AG04450 (cell line): ENCODE measurements around the gene GARNL3. TPM values are rescaled to one million over a fixed set of nuclear protein-coding genes. Genes with fewer than 3 reads are reported as not detected.

Experiments used
- CTCF ChIA-PET: fragments of 300-600, 350-600 bp; formaldehyde crosslinking; extraction: SDS; loops from one replicate; lab custom pipeline; 2022; ENCODE audit warnings: antibody characterized with exemption, inconsistent platforms; lab: Charles Lee
- POLR2A ChIA-PET: fragments of 350-600 bp; formaldehyde crosslinking; extraction: SDS; loops from one replicate; lab custom pipeline; 2021; ENCODE audit warnings: antibody characterized with exemption, inconsistent platforms; lab: Yijun Ruan, JAX
- DNase-seq: peaks from one replicate; pipeline ENCODE4 v3.0.0-alpha.2; 2011; ENCODE audit warnings: low read depth, low spot score
- H3K27ac ChIP-seq: one replicate; pipeline ENCODE4 v1.5.1; 2012; ENCODE audit warnings: low read depth, low read length, control low read depth
- H3K27me3 ChIP-seq: one replicate; pipeline ENCODE4 v1.6.0; 2012; ENCODE audit warnings: low read length; ENCODE audit not compliant: control insufficient read depth, insufficient read depth
- H3K4me3 ChIP-seq: 2 replicates; pipeline ENCODE4 v1.5.1; 2011; ENCODE audit warnings: mild to moderate bottlenecking, low read depth, low read length, control low read depth
- H3K9me3 ChIP-seq: 2 replicates; pipeline ENCODE4 v1.5.1; 2012; ENCODE audit warnings: low read length; ENCODE audit not compliant: control insufficient read depth, insufficient read depth
- polyA plus RNA-seq: library from polyadenylated mRNA; depleted of rRNA; stranded (reverse); fragments of >200 nt; gene quantifications from 2 replicates; pipeline ENCODE4 v1.2.3, GENCODE V29; 2011
- TF ChIP-seq, protein P1 (sequence below): IDR thresholded peaks from 2 replicates; pipeline ENCODE4 v1.5.1; 2011; ENCODE audit warnings: low read depth, low read length, control low read depth, inconsistent platforms

Gene GARNL3
- polyA plus RNA-seq, 1 experiment = 2.7 TPM

GRCh38 chr9:127402401-127403090 is 138.0 kb downstream of the GARNL3 start:
- CTCF ChIA-PET = interaction anchor here (0.6 kb wide), 1 partner anchor 22 kb away, joined by 4 read pairs; the partner anchor contains the start of gene ZNF79
- Histone ChIP-seq H3K4me3 (no peak overlapping the region), H3K9me3 (no peaks in the 10 kb centered on the region; the same call in 1 of the 2 replicates), H3K27ac (no peak overlapping the region), H3K27me3 (no peaks in the 10 kb centered on the region)
- DNase-seq = no peak
- TF ChIP-seq, protein P1, sequence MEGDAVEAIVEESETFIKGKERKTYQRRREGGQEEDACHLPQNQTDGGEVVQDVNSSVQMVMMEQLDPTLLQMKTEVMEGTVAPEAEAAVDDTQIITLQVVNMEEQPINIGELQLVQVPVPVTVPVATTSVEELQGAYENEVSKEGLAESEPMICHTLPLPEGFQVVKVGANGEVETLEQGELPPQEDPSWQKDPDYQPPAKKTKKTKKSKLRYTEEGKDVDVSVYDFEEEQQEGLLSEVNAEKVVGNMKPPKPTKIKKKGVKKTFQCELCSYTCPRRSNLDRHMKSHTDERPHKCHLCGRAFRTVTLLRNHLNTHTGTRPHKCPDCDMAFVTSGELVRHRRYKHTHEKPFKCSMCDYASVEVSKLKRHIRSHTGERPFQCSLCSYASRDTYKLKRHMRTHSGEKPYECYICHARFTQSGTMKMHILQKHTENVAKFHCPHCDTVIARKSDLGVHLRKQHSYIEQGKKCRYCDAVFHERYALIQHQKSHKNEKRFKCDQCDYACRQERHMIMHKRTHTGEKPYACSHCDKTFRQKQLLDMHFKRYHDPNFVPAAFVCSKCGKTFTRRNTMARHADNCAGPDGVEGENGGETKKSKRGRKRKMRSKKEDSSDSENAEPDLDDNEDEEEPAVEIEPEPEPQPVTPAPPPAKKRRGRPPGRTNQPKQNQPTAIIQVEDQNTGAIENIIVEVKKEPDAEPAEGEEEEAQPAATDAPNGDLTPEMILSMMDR = no peak
- POLR2A ChIA-PET = no interaction called here

DNA sequence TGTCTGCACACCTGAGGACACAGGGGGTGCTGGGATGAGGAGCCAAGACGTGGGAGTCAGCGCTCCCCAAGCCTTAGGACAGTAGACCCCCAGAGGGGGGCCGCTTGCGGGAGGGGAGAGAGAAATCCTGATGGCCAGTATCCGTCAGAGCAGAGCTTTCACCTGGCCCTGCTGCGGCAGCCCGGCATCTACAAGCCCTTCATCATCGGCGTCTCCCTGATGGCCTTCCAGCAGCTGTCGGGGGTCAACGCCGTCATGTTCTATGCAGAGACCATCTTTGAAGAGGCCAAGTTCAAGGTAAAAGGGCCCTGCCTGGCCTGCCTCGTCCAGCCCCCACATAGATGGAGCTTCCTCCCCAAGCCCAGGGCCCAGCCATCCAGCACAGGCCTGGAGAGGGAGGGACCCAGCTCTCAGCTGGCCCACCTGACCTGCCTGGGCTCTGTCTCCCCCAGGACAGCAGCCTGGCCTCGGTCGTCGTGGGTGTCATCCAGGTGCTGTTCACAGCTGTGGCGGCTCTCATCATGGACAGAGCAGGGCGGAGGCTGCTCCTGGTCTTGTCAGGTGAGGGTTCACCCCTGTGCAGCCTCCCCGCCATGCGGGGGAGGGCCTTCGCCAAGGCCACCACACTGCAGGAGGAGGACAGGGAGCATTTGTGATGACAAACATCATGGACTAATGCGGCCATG is 139.1 kb downstream of the GARNL3 start:
- Histone ChIP-seq H3K27me3 (no peaks in the 10 kb centered on the region), H3K27ac (no peak overlapping the region), H3K4me3 (no peak overlapping the region), H3K9me3 (no peaks in the 10 kb centered on the region; the same call in 1 of the 2 replicates)
- no peak for DNase-seq
- CTCF ChIA-PET = interaction anchor here (0.5 kb wide), 1 partner anchor 508 kb away, joined by 4 read pairs; no protein-coding TSS in a partner anchor
- POLR2A ChIA-PET = interaction anchor here (0.6 kb wide), 1 partner anchor 497 kb away, joined by 4 read pairs; no protein-coding TSS in a partner anchor
- TF ChIP-seq, protein P1 = no peak

- Histone ChIP-seq H3K9me3 (no peaks in the 10 kb centered on the region; the same call in 1 of the 2 replicates), H3K27me3 (no peaks in the 10 kb centered on the region), H3K4me3 (no peak overlapping the region), H3K27ac (no peak overlapping the region)
- TF ChIP-seq, protein P1 = no peak
- ChIA-PET POLR2A (no interaction called here), CTCF (no interaction called here)
- no peak for DNase-seq
Measured at GRCh38 chr9:127404631-127405030, 140.1 kb downstream of the GARNL3 start.

GRCh38 chr9:127405344-127406125 is 141.0 kb downstream of the GARNL3 start:
- Histone ChIP-seq H3K27ac (no peak overlapping the region), H3K27me3 (no peaks in the 10 kb centered on the region), H3K4me3 (no peak overlapping the region), H3K9me3 (no peaks in the 10 kb centered on the region; the same call in 1 of the 2 replicates)
- DNase-seq = no peak
- ChIA-PET CTCF (no interaction called here), POLR2A (interaction anchor here (0.6 kb wide), 1 partner anchor 45 kb away, joined by 3 read pairs; no protein-coding TSS in a partner anchor)
- TF ChIP-seq, protein P1 = no peak
